ENCODE measurements around the gene KIAA1671.

KIAA1671 gene

DNA sequence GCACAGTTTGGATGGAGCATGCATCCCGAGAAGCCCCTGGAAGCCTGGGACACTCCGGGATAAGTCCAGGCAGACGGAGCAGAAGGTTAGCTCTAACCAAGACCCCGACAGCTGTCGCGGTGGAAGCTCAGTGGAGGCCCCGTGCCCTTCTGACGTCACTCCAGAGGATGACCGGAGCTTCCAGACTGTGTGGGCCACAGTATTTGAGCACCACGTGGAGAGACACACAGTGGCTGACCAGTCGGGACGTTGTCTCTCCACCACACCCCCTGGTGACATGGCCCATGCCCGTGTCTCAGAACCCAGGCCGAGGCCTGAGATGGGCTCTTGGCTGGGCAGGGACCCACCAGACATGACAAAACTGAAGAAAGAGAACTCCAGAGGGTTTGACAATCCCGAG, 86.3 kb downstream of the KIAA1671 start:
- TF ChIP-seq, protein P1, sequence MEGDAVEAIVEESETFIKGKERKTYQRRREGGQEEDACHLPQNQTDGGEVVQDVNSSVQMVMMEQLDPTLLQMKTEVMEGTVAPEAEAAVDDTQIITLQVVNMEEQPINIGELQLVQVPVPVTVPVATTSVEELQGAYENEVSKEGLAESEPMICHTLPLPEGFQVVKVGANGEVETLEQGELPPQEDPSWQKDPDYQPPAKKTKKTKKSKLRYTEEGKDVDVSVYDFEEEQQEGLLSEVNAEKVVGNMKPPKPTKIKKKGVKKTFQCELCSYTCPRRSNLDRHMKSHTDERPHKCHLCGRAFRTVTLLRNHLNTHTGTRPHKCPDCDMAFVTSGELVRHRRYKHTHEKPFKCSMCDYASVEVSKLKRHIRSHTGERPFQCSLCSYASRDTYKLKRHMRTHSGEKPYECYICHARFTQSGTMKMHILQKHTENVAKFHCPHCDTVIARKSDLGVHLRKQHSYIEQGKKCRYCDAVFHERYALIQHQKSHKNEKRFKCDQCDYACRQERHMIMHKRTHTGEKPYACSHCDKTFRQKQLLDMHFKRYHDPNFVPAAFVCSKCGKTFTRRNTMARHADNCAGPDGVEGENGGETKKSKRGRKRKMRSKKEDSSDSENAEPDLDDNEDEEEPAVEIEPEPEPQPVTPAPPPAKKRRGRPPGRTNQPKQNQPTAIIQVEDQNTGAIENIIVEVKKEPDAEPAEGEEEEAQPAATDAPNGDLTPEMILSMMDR (IDR thresholded peaks at IDR 0.05; ENCODE audit: insufficient read depth, low read length, poor library complexity, severe bottlenecking): no peak
- no peak for TF ChIP-seq EZH2phosphoT487 (conservative IDR thresholded peaks at IDR 0.05; ENCODE audit: low read length)
- Histone ChIP-seq H4K20me1 (ENCODE audit: low read depth, low read length) (no peaks in the 10 kb centered on the region), H3F3A (ENCODE audit: insufficient read depth) (no peaks in the 10 kb centered on the region), H3K9me2 (replicated peaks; ENCODE audit: insufficient read depth, low read length) (no peaks in the 10 kb centered on the region), H3K27me3 (ENCODE audit: low read length) (no peaks in the 10 kb centered on the region), H3K4me3 (ENCODE audit: insufficient read depth, low read length, poor library complexity, severe bottlenecking) (no peak overlapping the region), H3K36me3 (ENCODE audit: low read length) (no peaks in the 10 kb centered on the region), H3K4me2 (ENCODE audit: low read depth, low read length, poor library complexity, severe bottlenecking) (no peak overlapping the region), H2AFZ (ENCODE audit: low read depth, low read length, severe bottlenecking) (no peak overlapping the region), H3K9me3 (ENCODE audit: insufficient read depth, low read length) (no peaks in the 10 kb centered on the region), H3K79me2 (ENCODE audit: insufficient read depth, low read length) (no peaks in the 10 kb centered on the region), H3K27ac (ENCODE audit: low read depth, low read length) (no peak overlapping the region), H3K9ac (ENCODE audit: low read length) (no peak overlapping the region)

DNA sequence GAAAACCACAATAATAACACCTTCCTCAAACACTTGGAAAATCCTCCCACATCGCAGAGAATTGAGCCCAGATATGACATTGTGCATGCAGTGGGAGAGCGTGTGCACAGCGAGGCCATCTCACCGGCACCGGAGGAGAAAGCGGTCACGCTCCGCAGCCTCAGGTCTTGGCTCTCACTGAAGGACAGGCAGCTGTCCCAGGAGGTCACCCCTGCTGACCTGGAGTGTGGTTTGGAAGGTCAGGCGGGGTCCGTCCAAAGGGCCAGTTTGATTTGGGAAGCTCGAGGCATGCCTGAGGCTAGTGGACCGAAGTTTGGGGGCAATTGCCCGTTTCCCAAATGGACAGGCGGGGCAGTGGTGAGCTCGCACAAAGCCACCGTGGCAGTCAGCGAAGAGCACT, 86.7 kb downstream of the KIAA1671 start:
- Histone ChIP-seq H2AFZ (ENCODE audit: low read depth, low read length, severe bottlenecking) (no peak overlapping the region), H4K20me1 (ENCODE audit: low read depth, low read length) (no peaks in the 10 kb centered on the region), H3K79me2 (ENCODE audit: insufficient read depth, low read length) (no peaks in the 10 kb centered on the region), H3K27ac (ENCODE audit: low read depth, low read length) (no peak overlapping the region), H3K9ac (ENCODE audit: low read length) (no peak overlapping the region), H3K4me2 (ENCODE audit: low read depth, low read length, poor library complexity, severe bottlenecking) (no peak overlapping the region), H3K4me3 (ENCODE audit: insufficient read depth, low read length, poor library complexity, severe bottlenecking) (no peak overlapping the region), H3K9me3 (ENCODE audit: insufficient read depth, low read length) (no peaks in the 10 kb centered on the region), H3K9me2 (replicated peaks; ENCODE audit: insufficient read depth, low read length) (no peaks in the 10 kb centered on the region), H3K27me3 (ENCODE audit: low read length) (no peaks in the 10 kb centered on the region), H3K36me3 (ENCODE audit: low read length) (no peaks in the 10 kb centered on the region), H3F3A (ENCODE audit: insufficient read depth) (no peaks in the 10 kb centered on the region)
- TF ChIP-seq EZH2phosphoT487 (conservative IDR thresholded peaks at IDR 0.05; ENCODE audit: low read length): no peak
- TF ChIP-seq, protein P1 (IDR thresholded peaks at IDR 0.05; ENCODE audit: insufficient read depth, low read length, poor library complexity, severe bottlenecking): no peak

DNA sequence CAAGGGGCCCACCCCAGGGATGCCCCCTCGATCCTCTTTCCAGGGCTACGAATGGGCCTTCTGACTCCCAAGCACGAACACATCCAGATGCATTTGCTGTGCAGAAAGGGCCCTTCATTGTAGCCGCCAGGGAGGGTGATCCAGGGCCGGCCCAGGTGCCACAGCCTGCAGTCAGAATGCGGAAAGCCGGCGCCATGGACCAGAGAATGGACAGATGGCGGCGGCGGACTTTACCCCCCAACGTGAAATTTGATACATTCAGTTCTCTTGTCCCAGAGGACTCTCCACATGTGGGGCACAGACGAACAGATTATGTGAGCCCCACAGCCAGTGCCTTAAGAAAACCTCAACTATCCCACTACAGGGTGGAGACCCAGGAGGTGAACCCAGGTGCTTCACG, 87.2 kb downstream of the KIAA1671 start:
- Histone ChIP-seq H3K79me2 (ENCODE audit: insufficient read depth, low read length) (no peaks in the 10 kb centered on the region), H3F3A (ENCODE audit: insufficient read depth) (no peaks in the 10 kb centered on the region)
- TF ChIP-seq EZH2phosphoT487 (conservative IDR thresholded peaks at IDR 0.05; ENCODE audit: low read length): no peak
- TF ChIP-seq, protein P1 (IDR thresholded peaks at IDR 0.05; ENCODE audit: insufficient read depth, low read length, poor library complexity, severe bottlenecking): no peak

More for the DNA sequence above, 87.2 kb downstream of the KIAA1671 start:
- Histone ChIP-seq H3K9me3 (ENCODE audit: insufficient read depth, low read length) (no peaks in the 10 kb centered on the region), H3K4me3 (ENCODE audit: insufficient read depth, low read length, poor library complexity, severe bottlenecking) (no peak overlapping the region), H2AFZ (ENCODE audit: low read depth, low read length, severe bottlenecking) (no peak overlapping the region), H3K27ac (ENCODE audit: low read depth, low read length) (no peak overlapping the region), H4K20me1 (ENCODE audit: low read depth, low read length) (no peaks in the 10 kb centered on the region), H3K36me3 (ENCODE audit: low read length) (no peaks in the 10 kb centered on the region), H3K9me2 (replicated peaks; ENCODE audit: insufficient read depth, low read length) (no peaks in the 10 kb centered on the region), H3K27me3 (ENCODE audit: low read length) (no peaks in the 10 kb centered on the region), H3K9ac (ENCODE audit: low read length) (no peak overlapping the region), H3K4me2 (ENCODE audit: low read depth, low read length, poor library complexity, severe bottlenecking) (no peak overlapping the region)

All from SU-DHL-6 (cell line).